Measurements from ENCODE around the gene MOB2. TPM values are rescaled to one million over a fixed set of nuclear protein-coding genes. Genes with fewer than 3 reads are reported as not detected.
A peak's percentile ranks its signal among the peaks of the same experiment; 100 is the strongest.

The MOB2 gene
- total and polyA plus RNA-seq, 2 donors from 2014 or later: 50.7 to 51.7 TPM

DNA sequence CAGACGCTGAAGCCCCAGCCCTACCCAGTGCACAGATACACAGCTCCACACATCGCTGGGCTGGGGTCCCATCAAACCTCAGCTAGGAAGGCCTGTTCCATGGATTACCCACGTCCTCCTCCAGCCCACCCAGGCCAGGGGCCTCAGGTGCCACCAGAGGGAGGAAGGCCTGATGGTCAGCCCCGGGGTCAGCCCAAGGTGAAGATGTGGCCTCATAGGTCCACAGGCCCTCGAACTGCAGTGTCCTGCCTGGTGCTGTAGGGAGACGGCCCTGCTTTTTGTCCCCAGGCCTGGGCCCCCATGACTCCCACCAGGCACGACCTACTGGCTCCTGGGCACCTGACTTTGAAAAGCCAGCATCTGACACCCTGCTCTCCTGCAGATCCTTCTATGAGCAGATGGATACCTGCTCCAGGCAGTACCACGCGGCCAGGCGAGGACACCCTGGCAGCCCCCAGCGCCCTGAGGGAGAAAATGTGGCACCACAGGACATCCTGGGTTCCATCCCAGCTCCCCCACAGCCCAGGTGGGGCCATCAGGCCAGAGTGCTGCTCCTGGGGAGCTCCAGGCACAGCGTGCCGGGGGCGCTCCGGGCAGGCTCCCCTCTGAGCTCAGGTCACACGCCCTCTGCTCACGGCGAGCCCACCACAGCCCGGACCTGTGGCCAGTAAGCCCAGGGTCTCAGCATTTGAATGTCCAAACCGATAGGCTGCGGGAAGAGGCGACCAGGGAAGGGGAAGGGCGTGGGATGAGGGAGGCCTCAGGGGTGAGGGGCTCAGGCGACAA, 15.8 kb upstream of the MOB2 start:
- H3K27me3 ChIP-seq (ENCODE audit: control insufficient read depth, insufficient read depth, low read length): no peaks in the 10 kb centered on the region

DNA sequence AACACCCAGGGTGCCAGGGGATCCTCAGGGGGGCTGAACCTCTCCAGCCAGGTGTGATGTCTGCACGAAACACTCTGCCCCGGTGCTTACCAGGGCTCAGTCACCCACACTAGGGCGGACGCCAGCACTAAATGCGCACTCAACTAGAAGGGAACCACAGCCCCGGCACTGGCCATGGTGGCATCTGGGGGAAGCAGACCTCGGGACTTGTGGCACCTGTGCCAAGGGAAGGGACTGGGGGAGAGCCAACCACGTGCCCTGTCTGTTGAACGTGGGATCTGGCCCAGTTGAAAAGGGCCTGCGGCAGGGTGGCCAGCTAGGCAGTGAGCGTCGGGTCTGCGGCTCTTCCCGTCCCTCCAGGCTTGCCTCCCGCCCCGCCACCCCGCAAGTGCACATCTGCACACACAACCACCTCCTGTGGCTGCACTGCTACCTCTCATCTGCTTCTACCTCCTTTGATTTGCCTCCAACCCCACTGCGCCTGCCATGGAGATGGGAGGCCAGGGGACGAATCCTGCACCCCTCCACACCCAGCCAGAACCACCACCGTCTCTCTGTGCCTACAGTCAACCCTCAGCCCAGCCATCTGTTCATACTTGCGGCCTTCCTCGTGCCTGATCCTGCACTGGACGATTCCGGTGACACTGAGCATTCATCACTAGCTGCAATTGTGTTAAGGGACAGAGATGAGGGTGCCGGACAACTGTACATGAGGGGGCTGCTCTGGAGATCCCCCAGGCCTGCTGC, 15.0 kb upstream of the MOB2 start:
- Histone ChIP-seq H3K9me3 (ENCODE audit: control insufficient read depth in 2 of 3, insufficient read depth in 1 of 3, low read length in 3 of 3) (no peaks in the 10 kb centered on the region), H3K27me3 (ENCODE audit: control insufficient read depth, insufficient read depth, low read length) (no peaks in the 10 kb centered on the region), H3K4me1 (ENCODE audit: control insufficient read depth in 2 of 3, insufficient read depth in 2 of 3, low read depth in 1 of 3, low read length in 3 of 3) (peaks cover 0 to 5% (median 2%) of the 10 kb centered on the region in 3 donors), H3K9ac (ENCODE audit: low read length in 3 of 3) (no peak overlapping the region), H3K36me3 (ENCODE audit: control insufficient read depth in 2 of 3, insufficient read depth in 3 of 3, low read length in 3 of 3) (no peaks in the 10 kb centered on the region), H3K4me3 (ENCODE audit: low read length in 3 of 3) (no peak overlapping the region), H3K27ac (ENCODE audit: low read depth in 2 of 2, low read length in 2 of 2) (no peak overlapping the region)
- TF ChIP-seq, protein P1, sequence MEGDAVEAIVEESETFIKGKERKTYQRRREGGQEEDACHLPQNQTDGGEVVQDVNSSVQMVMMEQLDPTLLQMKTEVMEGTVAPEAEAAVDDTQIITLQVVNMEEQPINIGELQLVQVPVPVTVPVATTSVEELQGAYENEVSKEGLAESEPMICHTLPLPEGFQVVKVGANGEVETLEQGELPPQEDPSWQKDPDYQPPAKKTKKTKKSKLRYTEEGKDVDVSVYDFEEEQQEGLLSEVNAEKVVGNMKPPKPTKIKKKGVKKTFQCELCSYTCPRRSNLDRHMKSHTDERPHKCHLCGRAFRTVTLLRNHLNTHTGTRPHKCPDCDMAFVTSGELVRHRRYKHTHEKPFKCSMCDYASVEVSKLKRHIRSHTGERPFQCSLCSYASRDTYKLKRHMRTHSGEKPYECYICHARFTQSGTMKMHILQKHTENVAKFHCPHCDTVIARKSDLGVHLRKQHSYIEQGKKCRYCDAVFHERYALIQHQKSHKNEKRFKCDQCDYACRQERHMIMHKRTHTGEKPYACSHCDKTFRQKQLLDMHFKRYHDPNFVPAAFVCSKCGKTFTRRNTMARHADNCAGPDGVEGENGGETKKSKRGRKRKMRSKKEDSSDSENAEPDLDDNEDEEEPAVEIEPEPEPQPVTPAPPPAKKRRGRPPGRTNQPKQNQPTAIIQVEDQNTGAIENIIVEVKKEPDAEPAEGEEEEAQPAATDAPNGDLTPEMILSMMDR (IDR thresholded peaks at IDR 0.05; ENCODE audit: borderline replicate concordance, extremely low read depth, insufficient read depth): no peak
- DNase-seq: peak in 1 of 5 donors; percentile 72
- FAIRE-seq: no peak
- intact Hi-C loops (cut with DNase I): no loop called here

More for the DNA sequence above, 15.8 kb upstream of the MOB2 start:
- TF ChIP-seq, protein P1 (IDR thresholded peaks at IDR 0.05; ENCODE audit: borderline replicate concordance, extremely low read depth, insufficient read depth): no peak
- Histone ChIP-seq H3K4me3 (ENCODE audit: low read length in 3 of 3) (no peak overlapping the region), H3K36me3 (ENCODE audit: control insufficient read depth in 2 of 3, insufficient read depth in 3 of 3, low read length in 3 of 3) (no peaks in the 10 kb centered on the region), H3K27ac (ENCODE audit: low read depth in 2 of 2, low read length in 2 of 2) (no peak overlapping the region), H3K4me1 (ENCODE audit: control insufficient read depth in 2 of 3, insufficient read depth in 2 of 3, low read depth in 1 of 3, low read length in 3 of 3) (peaks cover 0 to 11% (median 0%) of the 10 kb centered on the region in 3 donors), H3K9ac (ENCODE audit: low read length in 3 of 3) (no peak overlapping the region), H3K9me3 (ENCODE audit: control insufficient read depth in 2 of 3, insufficient read depth in 1 of 3, low read length in 3 of 3) (no peaks in the 10 kb centered on the region)
- FAIRE-seq: no peak
- DNase-seq: peak in 2 of 5 donors; percentile 23 to 63
- intact Hi-C loops (cut with DNase I): no loop called here

DNA sequence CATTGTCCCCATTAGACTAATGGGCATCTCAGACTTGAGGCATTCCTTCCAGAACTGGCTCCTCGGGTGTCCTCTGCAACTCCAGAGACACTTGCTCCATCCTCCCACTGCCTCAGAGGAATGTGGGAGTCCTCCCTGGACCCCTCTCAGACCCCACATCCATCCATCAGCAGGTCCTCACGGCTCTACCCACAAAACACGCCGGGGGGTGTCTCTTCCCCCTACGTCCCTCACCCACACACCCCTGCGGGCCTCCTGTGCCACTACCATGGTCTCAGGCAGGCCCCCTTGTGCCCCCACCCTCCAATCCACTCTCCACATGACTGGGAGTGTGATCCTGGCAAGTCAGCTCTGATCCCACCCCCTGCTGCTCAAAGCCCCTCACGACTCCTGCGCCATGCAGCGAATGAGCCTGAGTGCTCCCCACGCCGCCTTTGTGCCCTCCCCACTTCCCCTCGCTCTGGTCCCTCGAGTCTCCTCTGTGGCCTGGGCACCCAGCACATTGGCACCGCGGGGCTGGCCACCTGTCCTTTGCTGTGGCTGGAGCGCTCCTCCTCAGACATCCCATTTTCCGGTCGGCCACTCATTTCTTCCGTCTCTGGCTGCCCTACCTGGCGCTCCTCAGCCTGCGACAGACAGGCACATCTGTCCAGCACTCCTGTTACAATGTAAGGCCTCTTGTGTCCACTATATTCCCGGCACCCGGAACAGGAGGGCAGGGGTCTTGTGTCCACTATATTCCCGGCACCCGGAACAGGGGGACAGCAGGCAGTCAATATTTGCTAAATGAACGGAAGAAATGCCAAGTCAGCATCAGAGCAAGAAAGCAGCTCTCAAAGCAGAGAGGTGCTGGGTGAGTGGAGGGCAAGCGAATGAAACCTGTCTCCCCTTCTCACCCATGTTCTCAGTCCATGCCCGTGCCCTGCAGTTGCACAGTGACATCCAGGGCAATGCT, 14.2 kb upstream of the MOB2 start:
- Histone ChIP-seq H3K36me3 (ENCODE audit: control insufficient read depth in 2 of 3, insufficient read depth in 3 of 3, low read length in 3 of 3) (no peaks in the 10 kb centered on the region), H3K4me3 (ENCODE audit: low read length in 3 of 3) (no peak overlapping the region), H3K9me3 (ENCODE audit: control insufficient read depth in 2 of 3, insufficient read depth in 1 of 3, low read length in 3 of 3) (no peaks in the 10 kb centered on the region), H3K27me3 (ENCODE audit: control insufficient read depth, insufficient read depth, low read length) (no peaks in the 10 kb centered on the region), H3K27ac (ENCODE audit: low read depth in 2 of 2, low read length in 2 of 2) (no peak overlapping the region), H3K9ac (ENCODE audit: low read length in 3 of 3) (no peak overlapping the region), H3K4me1 (ENCODE audit: control insufficient read depth in 2 of 3, insufficient read depth in 2 of 3, low read depth in 1 of 3, low read length in 3 of 3) (peaks cover 0 to 5% (median 4%) of the 10 kb centered on the region in 3 donors)
- FAIRE-seq (no peak), DNase-seq (peak in 1 of 5 donors; percentile 52)
- intact Hi-C loops (cut with DNase I): no loop called here
- TF ChIP-seq, protein P1 (IDR thresholded peaks at IDR 0.05; ENCODE audit: borderline replicate concordance, extremely low read depth, insufficient read depth): no peak

All from kidney (tissue), 14 donors.